GM23338 (cell line): ENCODE measurements around the gene B3GALNT1.

Source experiments
- CREB1 ChIP-seq: fragments of 250-450 bp; sonication (Bioruptor Pico); IDR thresholded peaks from 2 replicates; pipeline ENCODE4 v1.5.0; 2020; ENCODE audit warnings: low read depth, mild to moderate bottlenecking, moderate library complexity
- CTCF ChIP-seq, 2 experiments: fragments of 200-600 bp in 1 of 2; sonication (generic) in 1 of 2; conservative IDR thresholded peaks; 2 replicates each; pipeline versions ENCODE4 v1.5.1 to v1.6.1; 2016 to 2017; ENCODE audit warnings: antibody characterized with exemption in 2 of 2, low read depth in 2 of 2, mild to moderate bottlenecking in 2 of 2, moderate library complexity in 1 of 2
- ETS1 ChIP-seq: IDR thresholded peaks from 2 replicates; pipeline ENCODE4 v1.6.1; 2016; ENCODE audit warnings: antibody characterized with exemption
- EZH2 ChIP-seq: fragments of 200-600 bp; sonication (generic); IDR thresholded peaks from one replicate; pipeline ENCODE4 v1.8.0; 2017; ENCODE audit warnings: antibody characterized with exemption, mild to moderate bottlenecking, low read depth; ENCODE audit not compliant: unreplicated experiment
- EZH2phosphoT487 ChIP-seq: fragments of 200-600 bp; sonication (generic); IDR thresholded peaks from one replicate; pipeline ENCODE4 v1.8.1; 2018; ENCODE audit warnings: antibody characterized with exemption; ENCODE audit not compliant: unreplicated experiment
- JUNB ChIP-seq: IDR thresholded peaks from one replicate; pipeline ENCODE4 v1.6.1; 2016; ENCODE audit warnings: antibody characterized with exemption; ENCODE audit not compliant: unreplicated experiment
- NANOG ChIP-seq: IDR thresholded peaks from 2 replicates; pipeline ENCODE4 v1.6.1; 2016; ENCODE audit warnings: antibody characterized with exemption, borderline replicate concordance
- POLR2AphosphoS5 ChIP-seq: IDR thresholded peaks from 2 replicates; pipeline ENCODE4 v1.6.1; 2016; ENCODE audit warnings: antibody characterized with exemption, low read depth
- REST ChIP-seq: IDR thresholded peaks from one replicate; pipeline ENCODE4 v1.6.1; 2018; ENCODE audit warnings: antibody characterized with exemption; ENCODE audit not compliant: unreplicated experiment
- ZNF331 ChIP-seq: fragments of 250-450 bp; sonication (Bioruptor Pico); IDR thresholded peaks from 2 replicates; pipeline ENCODE4 v1.5.0; 2020; ENCODE audit warnings: low read depth, mild to moderate bottlenecking, moderate library complexity

GRCh38 chr3:161149529-161149928 is 44.4 kb upstream of the B3GALNT1 start:
- TF ChIP-seq CTCF (conservative IDR thresholded peaks at IDR 0.05; ENCODE audit: low read depth in 2 of 2): no peak
- no peak for TF ChIP-seq REST
- TF ChIP-seq EZH2: no peak
- no peak for TF ChIP-seq POLR2AphosphoS5
- TF ChIP-seq CREB1 (CRISPR knock-in tag): no peak
- TF ChIP-seq EZH2phosphoT487: no peak
- TF ChIP-seq NANOG: no peak
- TF ChIP-seq ZNF331 (CRISPR knock-in tag): no peak
- TF ChIP-seq ETS1: no peak
- no peak for TF ChIP-seq JUNB
